SIG-M5 treated with dmso at 0.1 percent for 504 hours (cell line): ENCODE results near the gene KANK3.
A peak's percentile ranks its signal among the peaks of the same experiment; 100 is the strongest.
"Not testable (repeated sequence)": the region's sequence is repeated elsewhere in the genome, so short reads cannot be mapped to it uniquely, and the experiment has no call there.

Source experiments
- DNase-seq: peaks from one replicate; lab custom pipeline; 2025; ENCODE audit not compliant: unreplicated experiment; lab: John Stamatoyannopoulos, UW

KANK3 gene

GRCh38 chr19:8371011-8371804 lies 28.1 kb upstream of the KANK3 start:
- no peak for DNase-seq

- DNase-seq: no peak
These were observed 27.3 kb upstream of the KANK3 start for GRCh38 chr19:8370176-8371010.

GRCh38 chr19:8367327-8368001 lies 24.4 kb upstream of the KANK3 start:
- DNase-seq: no peak

GRCh38 chr19:8366961-8367326 lies 23.9 kb upstream of the KANK3 start:
- DNase-seq: no peak

- DNase-seq: no peak
These were observed 23.1 kb upstream of the KANK3 start for GRCh38 chr19:8366121-8366581.

- DNase-seq: no peak
These were observed 21.0 kb upstream of the KANK3 start, which contains the start of gene ANGPTL4 for GRCh38 chr19:8363803-8364771. Gene ANGPTL4 (plus strand): TSS chr19:8364155. CDS start chr19:8364322, 167 bp downstream.

- DNase-seq: peak; percentile 29
These were observed 19.1 kb upstream of the KANK3 start for GRCh38 chr19:8361921-8362793.

GRCh38 chr19:8360196-8360595 lies 17.1 kb upstream of the KANK3 start:
- DNase-seq: no peak

GRCh38 chr19:8358948-8359347 lies 15.9 kb upstream of the KANK3 start:
- no peak for DNase-seq

GRCh38 chr19:8357007-8357521 lies 14.0 kb upstream of the KANK3 start:
- no peak for DNase-seq

GRCh38 chr19:8355631-8356402 lies 12.8 kb upstream of the KANK3 start:
- peak; percentile 23 for DNase-seq

GRCh38 chr19:8352845-8353244 lies 9.8 kb upstream of the KANK3 start:
- DNase-seq: not testable (repeated sequence)

- no peak for DNase-seq
These were observed 9.2 kb upstream of the KANK3 start for GRCh38 chr19:8352134-8352827.

- DNase-seq: not testable (repeated sequence)
These were observed 6.7 kb upstream of the KANK3 start for GRCh38 chr19:8349629-8350372.

- no peak for DNase-seq
These were observed 402 bp upstream of the KANK3 start for GRCh38 chr19:8343483-8343844.

- DNase-seq: no peak
These were observed 762 bp downstream of the KANK3 start for GRCh38 chr19:8342316-8342683.

GRCh38 chr19:8341504-8341903 lies 1.6 kb downstream of the KANK3 start:
- DNase-seq: not testable (repeated sequence)
